GM12892 (cell line): ENCODE measurements around the gene KIAA1217.

Experiments used
- POLR2A ChIP-seq: IDR thresholded peaks from 2 replicates; pipeline ENCODE4 v1.6.1; 2011; ENCODE audit warnings: low read depth, low read length, control low read depth
- TAF1 ChIP-seq: IDR thresholded peaks from 2 replicates; pipeline ENCODE4 v1.6.1; 2011; ENCODE audit warnings: low read depth, mild to moderate bottlenecking, control low read depth, low read length, borderline replicate concordance

GRCh38 chr10:24541239-24541753 is 332.4 kb downstream of the KIAA1217 start:
- TF ChIP-seq POLR2A (no peak), TAF1 (no peak)
